Kidney (tissue), 14 donors: ENCODE results near the gene GSDME. TPM values are rescaled to one million over a fixed set of nuclear protein-coding genes. Genes with fewer than 3 reads are reported as not detected.

Experiments used
- DNase-seq, 5 donors: peaks; one replicate each; pipeline ENCODE4 v3.0.0-alpha.2; 2013 to 2020
- FAIRE-seq: peaks from 2 replicates; lab custom pipeline; 2012; peaks lifted over from hg19 to GRCh38; lab: Jason Lieb, UNC
- H3K27ac ChIP-seq, 2 donors: one replicate each; pipeline ENCODE4 v1.7.0; 2013; ENCODE audit warnings: low read depth in 2 of 2, low read length in 2 of 2, inconsistent platforms in 1 of 2
- H3K27me3 ChIP-seq: one replicate; pipeline ENCODE4 v1.7.1; 2013; ENCODE audit warnings: low read length, inconsistent platforms; ENCODE audit not compliant: control insufficient read depth, insufficient read depth
- H3K36me3 ChIP-seq, 3 donors: one replicate each; pipeline versions ENCODE4 v1.7.0 to v1.7.1; 2013; ENCODE audit warnings: low read length in 3 of 3, control low read depth in 1 of 3, inconsistent platforms in 1 of 3; ENCODE audit not compliant: insufficient read depth in 3 of 3, control insufficient read depth in 2 of 3
- H3K4me1 ChIP-seq, 3 donors: one replicate each; pipeline versions ENCODE4 v1.7.0 to v1.7.1; 2013; ENCODE audit warnings: low read length in 3 of 3, inconsistent platforms in 1 of 3, low read depth in 1 of 3; ENCODE audit not compliant: control insufficient read depth in 2 of 3, insufficient read depth in 2 of 3
- H3K4me3 ChIP-seq, 3 donors: one replicate each; pipeline versions ENCODE4 v1.7.0 to v1.8.1; 2013; ENCODE audit warnings: low read length in 3 of 3, control low read depth in 1 of 3, inconsistent platforms in 1 of 3
- H3K9ac ChIP-seq, 3 donors: one replicate each; pipeline versions ENCODE4 v1.7.0 to v1.7.1; 2013; ENCODE audit warnings: low read length in 3 of 3, control low read depth in 1 of 3, inconsistent platforms in 1 of 3
- H3K9me3 ChIP-seq, 3 donors: one replicate each; pipeline versions ENCODE4 v1.7.0 to v1.7.1; 2013; ENCODE audit warnings: low read length in 3 of 3, control low read depth in 1 of 3, inconsistent platforms in 1 of 3; ENCODE audit not compliant: control insufficient read depth in 2 of 3, insufficient read depth in 1 of 3
- CTCF ChIP-seq: IDR thresholded peaks from 3 replicates; pipeline ENCODE4 v1.5.1; 2012; ENCODE audit warnings: mild to moderate bottlenecking, moderate library complexity, borderline replicate concordance; ENCODE audit not compliant: insufficient read depth; ENCODE audit errors: extremely low read depth
- intact Hi-C: fragments of 100-400 bp; cut with DNase I; formaldehyde crosslinking; loops from one replicate; pipeline ENCODE4 v1.11.1; 2022
- polyA plus RNA-seq: library from polyadenylated mRNA; stranded (reverse); fragments of 350-450 nt; fragmentation: Illumina TruSeq; extraction: RNeasy Lipid Tissue Mini Kit (QIAGEN cat#74804); gene quantifications from one replicate; pipeline ENCODE4 v1.2.3, GENCODE V29; 2014; ENCODE audit warnings: low read depth, low replicate concordance; ENCODE audit not compliant: insufficient read depth
- total RNA-seq: library from RNA; stranded (reverse); fragmentation: NEBNext Ultra II Directional; extraction: Animal tissue kit (Norgen Biotek cat#: 25700); gene quantifications from one replicate; pipeline ENCODE4 v1.2.1, GENCODE V29; 2021
- donor health status: control.
- donor health status: control.
- donor health status: control.
- donor health status: control.
- donor health status: control.
- donor health status: DM: yes; HTN: yes; CAD: no.
- donor health status: Normal renal cell carcinoma (clear cell type).

Gene GSDME
- total and polyA plus RNA-seq, 2 donors from 2014 or later: 11.7 to 16.8 TPM

GRCh38 chr7:24731313-24731712 is 26.0 kb downstream of the GSDME start:
- Histone ChIP-seq H3K27ac (no peak overlapping the region), H3K4me3 (no peak overlapping the region), H3K4me1 (peaks cover 0 to 2% (median 0%) of the 10 kb centered on the region in 3 donors), H3K9me3 (no peaks in the 10 kb centered on the region), H3K36me3 (no peaks in the 10 kb centered on the region), H3K9ac (no peak overlapping the region), H3K27me3 (no peaks in the 10 kb centered on the region)
- intact Hi-C loops: no loop called here
- DNase-seq (no peak), FAIRE-seq (no peak)
- TF ChIP-seq CTCF: no peak

- Histone ChIP-seq H3K4me1 (peaks cover 0 to 2% (median 0%) of the 10 kb centered on the region in 3 donors), H3K9ac (no peak overlapping the region), H3K9me3 (no peaks in the 10 kb centered on the region), H3K27ac (no peak overlapping the region), H3K27me3 (no peaks in the 10 kb centered on the region), H3K4me3 (no peak overlapping the region), H3K36me3 (no peaks in the 10 kb centered on the region)
- TF ChIP-seq CTCF: no peak
- FAIRE-seq (no peak), DNase-seq (no peak)
- intact Hi-C loops: no loop called here
Observed at GRCh38 chr7:24730018-24730369, 27.3 kb downstream of the GSDME start.

GRCh38 chr7:24729365-24730017 is 27.8 kb downstream of the GSDME start:
- no peak overlapping the region for H3K4me3 ChIP-seq
- no peak overlapping the region for H3K9ac ChIP-seq
- H3K4me1 ChIP-seq: peaks cover 0 to 2% (median 0%) of the 10 kb centered on the region in 3 donors
- no peaks in the 10 kb centered on the region for H3K36me3 ChIP-seq
- DNase-seq (no peak), FAIRE-seq (no peak)
- H3K9me3 ChIP-seq: no peaks in the 10 kb centered on the region
- no peak overlapping the region for H3K27ac ChIP-seq
- TF ChIP-seq CTCF: no peak
- intact Hi-C loops: no loop called here
- H3K27me3 ChIP-seq: no peaks in the 10 kb centered on the region
